Stimulated activated CD8-positive, alpha-beta memory T cell treated with anti-CD3 and anti-CD28 coated beads, Interleukin-12 subunit alpha, Interleukin-12 subunit beta, amount 100 ng/mL, for 24 hours (primary cell): ENCODE measurements around the gene HPSE2.

ENCODE experiments used
- DNase-seq: peaks from one replicate; pipeline ENCODE4 v3.0.0-alpha.2; 2020; ENCODE audit errors: extremely low read depth

HPSE2 gene

GRCh38 chr10:98463976-98464754 lies 771.5 kb downstream of the HPSE2 start:
- DNase-seq, result no peak

DNA sequence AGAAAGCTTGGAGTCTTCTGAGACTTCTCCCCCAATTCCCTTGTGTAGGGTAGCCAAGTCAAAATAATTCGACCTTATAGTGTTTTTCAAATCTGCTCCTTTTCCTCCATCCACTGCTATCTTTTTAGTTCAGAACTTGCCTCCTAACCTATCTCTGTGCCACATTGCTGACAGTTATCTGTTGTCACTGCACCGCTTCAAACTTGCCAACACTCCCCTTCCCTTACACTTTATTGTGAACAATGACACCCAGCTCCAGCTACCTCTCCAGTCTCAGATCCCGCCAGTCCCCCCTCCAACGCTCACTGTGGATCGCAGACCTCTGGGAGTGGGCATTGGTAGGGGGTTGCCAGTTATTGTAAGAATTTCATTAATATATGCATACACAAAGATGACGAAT lies 772.6 kb downstream of the HPSE2 start:
- DNase-seq, result no peak

DNA sequence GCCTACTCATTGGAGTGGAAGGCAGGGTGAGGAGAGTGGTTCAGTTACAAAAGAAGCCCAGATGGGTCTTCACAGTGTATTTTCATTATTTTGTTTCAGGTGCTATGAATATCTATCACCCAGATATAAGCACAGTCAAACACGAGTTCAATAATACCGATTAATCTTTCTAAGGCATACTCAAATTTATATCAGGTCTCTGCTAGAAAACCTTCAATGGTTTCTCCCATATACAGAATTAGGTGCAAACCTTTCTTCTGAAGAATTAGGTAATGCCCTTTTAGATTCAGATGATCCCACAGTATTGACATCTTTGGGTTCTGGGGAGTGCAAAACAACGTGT lies 774.2 kb downstream of the HPSE2 start:
- DNase-seq, result no peak

- no peak for DNase-seq
Observed at GRCh38 chr10:98460837-98461499, 774.7 kb downstream of the HPSE2 start.

GRCh38 chr10:98458809-98459784 lies 776.6 kb downstream of the HPSE2 start:
- DNase-seq, result no peak

- no peak for DNase-seq
Observed at GRCh38 chr10:98457721-98458120, 777.9 kb downstream of the HPSE2 start.

GRCh38 chr10:98456686-98457482 lies 778.8 kb downstream of the HPSE2 start:
- no peak for DNase-seq

GRCh38 chr10:98456043-98456570 lies 779.5 kb downstream of the HPSE2 start:
- no peak for DNase-seq

- no peak for DNase-seq
Observed at GRCh38 chr10:98453729-98454128, 781.9 kb downstream of the HPSE2 start.

GRCh38 chr10:98450618-98451017 lies 785.0 kb downstream of the HPSE2 start:
- no peak for DNase-seq

- DNase-seq, result no peak
Observed at GRCh38 chr10:98449287-98449686, 786.4 kb downstream of the HPSE2 start.

DNA sequence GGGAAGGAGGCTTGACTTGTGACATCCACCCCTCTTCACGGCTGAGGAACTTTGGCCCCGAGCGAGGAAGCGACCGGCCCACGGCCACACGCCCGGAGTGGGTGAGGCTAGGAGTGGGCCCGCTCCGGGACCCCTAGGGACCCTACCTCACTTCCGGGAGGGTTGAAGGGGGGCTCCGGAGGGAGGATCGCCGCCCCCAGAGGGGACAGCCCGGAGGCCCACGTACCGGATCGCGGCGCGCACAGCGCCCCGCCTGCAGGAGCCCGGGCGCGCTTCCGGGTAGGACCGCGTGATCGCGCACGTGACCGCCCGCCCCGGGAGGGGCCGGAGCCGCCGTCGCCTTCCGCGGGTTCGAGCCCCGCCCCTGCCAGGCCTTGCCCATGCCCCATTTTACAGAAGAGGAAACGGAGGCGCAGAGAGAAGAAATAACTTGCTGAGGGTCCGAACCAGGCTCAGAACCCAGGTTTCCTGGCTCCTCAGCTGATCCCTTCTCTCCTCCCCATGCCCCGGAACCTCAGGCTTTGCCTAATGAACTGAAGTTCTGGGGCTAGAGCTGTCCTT lies 788.9 kb downstream of the HPSE2 start, which contains the start of gene HPS1:
Gene HPS1, minus strand, starts transcription at position 275 of the 561 bp plus-strand sequence. CDS start 3,695 bp downstream, outside the sequence.
- DNase-seq, result peak; percentile 57

DNA sequence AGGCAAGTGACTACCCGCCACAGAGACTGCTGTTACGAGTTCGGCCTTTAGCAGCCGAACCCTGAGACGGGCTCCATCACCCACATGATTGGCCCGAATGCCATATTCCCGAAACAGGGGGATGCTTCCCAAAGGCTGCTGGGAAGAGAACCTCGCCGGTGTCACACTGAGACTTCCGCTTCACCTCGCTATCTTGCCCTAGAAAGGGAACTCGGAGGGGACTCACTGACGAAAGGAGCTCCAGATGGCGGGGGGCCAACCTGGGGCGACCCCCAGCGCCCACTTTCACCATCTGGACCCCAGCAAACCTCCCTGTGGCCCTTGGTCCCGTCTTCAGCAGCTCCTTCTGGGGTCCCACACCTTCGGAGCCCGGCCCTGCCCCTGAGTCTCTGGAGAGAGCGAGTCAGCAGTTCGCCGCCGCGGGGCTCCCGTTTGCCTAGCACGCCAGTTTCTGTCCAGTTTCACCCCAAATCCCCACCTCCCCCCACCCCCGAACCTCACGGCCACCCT lies 789.4 kb downstream of the HPSE2 start:
- no peak for DNase-seq

DNA sequence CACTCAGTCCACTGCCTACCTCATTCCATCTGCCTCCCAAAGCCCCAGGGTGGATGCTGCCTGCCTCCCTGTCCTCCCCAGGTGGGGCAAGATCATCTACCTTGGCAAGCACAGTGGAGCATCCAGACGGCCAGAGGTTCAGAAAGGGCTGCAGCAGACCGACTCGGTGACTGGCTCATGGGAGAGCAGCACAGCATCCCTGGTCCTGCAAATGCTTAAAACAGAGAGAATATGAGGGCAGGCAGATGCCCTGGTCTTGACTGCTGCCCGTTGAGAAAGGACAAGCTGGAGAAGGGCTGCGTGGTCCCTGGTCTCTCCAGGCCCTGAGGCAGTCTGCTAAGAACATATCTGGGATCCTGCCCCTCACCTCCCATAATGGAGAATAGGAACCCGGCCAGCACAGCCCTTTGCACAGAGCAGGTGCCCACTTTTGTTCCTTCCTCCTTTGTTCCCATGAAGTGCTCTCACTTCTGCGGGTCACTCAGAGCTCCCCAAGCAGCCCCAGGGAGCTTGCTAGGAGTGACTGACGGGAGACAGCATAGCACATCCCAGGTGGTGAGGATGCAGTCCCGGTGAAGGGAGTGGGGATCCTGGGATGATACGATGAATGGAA lies 790.3 kb downstream of the HPSE2 start:
- DNase-seq, result no peak

GRCh38 chr10:98444314-98445006 lies 791.2 kb downstream of the HPSE2 start:
- no peak for DNase-seq

DNA sequence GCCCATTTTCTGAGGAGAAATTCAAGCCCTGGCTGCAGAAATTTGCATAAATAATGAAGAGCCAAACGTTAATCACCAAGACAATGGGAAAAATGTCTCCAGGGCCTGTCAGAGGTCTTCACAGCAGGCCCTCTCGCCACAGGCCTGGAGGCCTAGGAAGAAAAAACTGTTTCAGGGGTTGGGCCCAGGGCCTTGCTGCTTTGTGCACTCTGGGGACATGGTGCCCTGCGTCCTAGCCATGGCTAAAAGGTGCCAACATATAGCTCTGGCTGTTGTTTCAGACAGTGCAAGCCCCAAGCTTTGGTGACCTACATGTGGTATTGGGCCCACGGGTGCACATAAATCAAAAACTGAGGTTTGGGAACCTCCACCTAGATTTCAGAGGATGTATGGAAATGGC lies 796.9 kb downstream of the HPSE2 start:
- DNase-seq, result no peak

DNA sequence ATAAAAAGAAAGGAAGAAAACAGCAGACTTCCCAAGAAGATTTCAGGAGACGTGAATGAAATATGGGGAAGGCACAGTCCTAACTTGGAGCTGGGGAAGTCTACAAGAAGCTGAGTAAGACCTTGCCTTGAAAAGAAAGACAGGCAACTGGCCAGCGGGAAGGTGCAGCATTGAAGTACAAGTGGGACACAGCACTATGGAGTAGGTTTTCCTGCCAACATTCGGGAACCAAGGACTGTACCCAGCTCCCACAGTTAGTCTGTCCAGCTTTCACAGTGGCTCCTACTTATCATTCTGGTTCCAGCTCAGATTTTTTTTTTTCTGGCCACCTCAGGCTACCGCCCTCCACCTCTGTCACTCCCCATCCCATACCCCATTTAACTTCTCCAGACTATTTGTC lies 798.9 kb downstream of the HPSE2 start:
- DNase-seq, result no peak

DNA sequence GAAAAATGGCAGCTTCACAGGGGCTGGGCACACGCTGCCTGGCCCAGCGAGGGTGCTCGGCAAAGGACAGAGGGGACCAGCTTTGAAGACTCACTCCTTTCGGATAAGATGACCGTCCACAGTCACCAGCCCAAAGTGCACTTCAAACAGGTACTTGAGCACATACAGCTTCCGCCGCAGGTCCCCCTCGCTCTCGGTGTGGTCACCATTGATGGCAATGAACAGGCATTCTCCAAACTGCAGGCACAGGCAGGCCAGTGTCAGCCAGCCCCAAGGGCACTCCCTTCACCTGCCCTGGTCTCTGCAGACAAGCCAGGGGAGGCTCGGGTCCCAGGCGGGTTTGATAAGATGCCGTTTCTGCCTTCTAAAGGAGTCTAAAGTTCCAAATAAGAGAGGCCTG lies 800.5 kb downstream of the HPSE2 start:
- DNase-seq, result no peak

- no peak for DNase-seq
Observed at GRCh38 chr10:98433881-98434732, 801.5 kb downstream of the HPSE2 start.
